Liver (tissue), 3 donors: ENCODE measurements around the gene MPC2.

Source experiments
- ATF3 ChIP-seq: IDR thresholded peaks from 2 replicates; pipeline ENCODE4 v1.6.1; 2016; ENCODE audit warnings: antibody characterized with exemption
- CTCF ChIP-seq: fragments of 150-350 bp; IDR thresholded peaks from 2 replicates; pipeline ENCODE4 v1.5.1; 2017; ENCODE audit warnings: improper control_type of control experiment, low read depth, low read length; ENCODE audit not compliant: missing input control
- EGR1 ChIP-seq, 2 donors: IDR thresholded peaks; 2 replicates each; pipeline ENCODE4 v1.6.1; 2016 to 2018; ENCODE audit warnings: antibody characterized with exemption in 2 of 2, low read depth in 2 of 2
- FOXA1 ChIP-seq: IDR thresholded peaks from 2 replicates; pipeline ENCODE4 v1.6.1; 2016; ENCODE audit warnings: antibody characterized with exemption
- GABPA ChIP-seq, 2 donors: IDR thresholded peaks in 1 of 2; conservative IDR thresholded peaks in 1 of 2; 2 replicates each; pipeline ENCODE4 v1.6.1; 2016; ENCODE audit warnings: antibody characterized with exemption in 2 of 2, mild to moderate bottlenecking in 1 of 2, moderate library complexity in 1 of 2
- MAX ChIP-seq: IDR thresholded peaks from 2 replicates; pipeline ENCODE4 v1.6.1; 2016; ENCODE audit warnings: antibody characterized with exemption
- RAD21 ChIP-seq, 2 donors: IDR thresholded peaks; 2 replicates each; pipeline ENCODE4 v1.6.1; 2016; ENCODE audit warnings: antibody characterized with exemption in 2 of 2, mild to moderate bottlenecking in 2 of 2
- REST ChIP-seq: IDR thresholded peaks from 2 replicates; pipeline ENCODE4 v1.6.1; 2016; ENCODE audit warnings: antibody characterized with exemption, mild to moderate bottlenecking
- RXRA ChIP-seq, 2 donors: IDR thresholded peaks; 2 replicates each; pipeline ENCODE4 v1.6.1; 2017 to 2018; ENCODE audit warnings: antibody characterized with exemption in 2 of 2, mild to moderate bottlenecking in 1 of 2
- SP1 ChIP-seq: IDR thresholded peaks from 2 replicates; pipeline ENCODE4 v1.6.1; 2018; ENCODE audit warnings: antibody characterized with exemption, mild to moderate bottlenecking
- TAF1 ChIP-seq: conservative IDR thresholded peaks from 2 replicates; pipeline ENCODE4 v1.6.1; 2016; ENCODE audit warnings: antibody characterized with exemption, mild to moderate bottlenecking
- YY1 ChIP-seq: IDR thresholded peaks from 2 replicates; pipeline ENCODE4 v1.6.1; 2016; ENCODE audit warnings: antibody characterized with exemption, mild to moderate bottlenecking
- ZBTB33 ChIP-seq: IDR thresholded peaks from 2 replicates; pipeline ENCODE4 v1.6.1; 2016; ENCODE audit warnings: antibody characterized with exemption
- donor health status: healthy.
- donor health status: healthy.

GRCh38 chr1:167966050-167966449 lies 29.2 kb upstream of the MPC2 start:
- TF ChIP-seq CTCF (no peak), RAD21 (IDR thresholded peaks at IDR 0.05) (peak in 1 of 2 donors; percentile 42), FOXA1 (no peak), GABPA (IDR thresholded peaks at IDR 0.05 in 1 of 2, conservative IDR thresholded peaks at IDR 0.05 in 1 of 2) (no peak), ZBTB33 (no peak), MAX (no peak), REST (peak; percentile 21), EGR1 (IDR thresholded peaks at IDR 0.05; ENCODE audit: low read depth in 2 of 2) (no peak), YY1 (peak; percentile 38), TAF1 (peak; percentile 43), ATF3 (no peak), RXRA (IDR thresholded peaks at IDR 0.05) (no peak), SP1 (peak; percentile 30)
